ENCODE measurements around the gene BNIP2.

BNIP2 gene

GRCh38 chr15:59622289-59622688 is 66.8 kb downstream of the BNIP2 start:
- peak; percentile 21 for DNase-seq

GRCh38 chr15:59618406-59618805 is 70.7 kb downstream of the BNIP2 start:
- no peak for DNase-seq

- no peak for DNase-seq
These were observed 72.7 kb downstream of the BNIP2 start for GRCh38 chr15:59616379-59616778.

- DNase-seq, result no peak
These were observed 73.5 kb downstream of the BNIP2 start for GRCh38 chr15:59615661-59616060.

- no peak for DNase-seq
These were observed 75.0 kb downstream of the BNIP2 start for GRCh38 chr15:59614153-59614552.

GRCh38 chr15:59611276-59612260 is 77.6 kb downstream of the BNIP2 start, which contains the start of gene GCNT3:
TSS of gene GCNT3 (plus strand) at chr15:59611783. CDS start at chr15:59618239, 6,456 bp downstream.
- no peak for DNase-seq

GRCh38 chr15:59609730-59610712 is 79.1 kb downstream of the BNIP2 start:
- no peak for DNase-seq
